Hematopoietic multipotent progenitor cell treated with erythropoietin and hydrocortisone succinate and interleukin-3 and kit ligand, for 15 days (in vitro differentiated cells): ENCODE data around the gene TMX1.

Experiments used
- DNase-seq: peaks from one replicate; pipeline ENCODE4 v3.0.0-alpha.2; 2015; ENCODE audit warnings: low spot score

TMX1 gene

GRCh38 chr14:51242545-51243490, 2.8 kb downstream of the TMX1 start:
- no peak for DNase-seq

- DNase-seq, result no peak
Measured at GRCh38 chr14:51244591-51244990, 4.5 kb downstream of the TMX1 start.

- no peak for DNase-seq
Measured at GRCh38 chr14:51246032-51246431, 6.0 kb downstream of the TMX1 start.

- DNase-seq, result no peak
Measured at GRCh38 chr14:51248016-51248987, 8.3 kb downstream of the TMX1 start.

- DNase-seq, result no peak
Measured at GRCh38 chr14:51251486-51251885, 11.4 kb downstream of the TMX1 start.

GRCh38 chr14:51253880-51254279, 13.8 kb downstream of the TMX1 start:
- DNase-seq, result no peak

GRCh38 chr14:51258280-51258679, 18.2 kb downstream of the TMX1 start:
- DNase-seq, result no peak

GRCh38 chr14:51258788-51259187, 18.7 kb downstream of the TMX1 start:
- DNase-seq, result no peak

GRCh38 chr14:51260225-51260624, 20.2 kb downstream of the TMX1 start:
- no peak for DNase-seq

- no peak for DNase-seq
Measured at GRCh38 chr14:51261151-51261550, 21.1 kb downstream of the TMX1 start.

- no peak for DNase-seq
Measured at GRCh38 chr14:51262868-51263267, 22.8 kb downstream of the TMX1 start.

- DNase-seq, result no peak
Measured at GRCh38 chr14:51269634-51270033, 29.6 kb downstream of the TMX1 start.

- DNase-seq, result no peak
Measured at GRCh38 chr14:51276605-51277004, 36.6 kb downstream of the TMX1 start.

GRCh38 chr14:51277753-51278415, 37.8 kb downstream of the TMX1 start:
- no peak for DNase-seq

GRCh38 chr14:51282517-51282916, 42.5 kb downstream of the TMX1 start:
- no peak for DNase-seq

- DNase-seq, result peak; percentile 57
Measured at GRCh38 chr14:51283402-51284085, 43.5 kb downstream of the TMX1 start.

GRCh38 chr14:51284241-51284640, 44.2 kb downstream of the TMX1 start:
- no peak for DNase-seq

- no peak for DNase-seq
Measured at GRCh38 chr14:51285120-51285519, 45.1 kb downstream of the TMX1 start.

GRCh38 chr14:51289169-51289568, 49.1 kb downstream of the TMX1 start:
- no peak for DNase-seq

- DNase-seq, result no peak
Measured at GRCh38 chr14:51290132-51290531, 50.1 kb downstream of the TMX1 start.

- no peak for DNase-seq
Measured at GRCh38 chr14:51291016-51291415, 51.0 kb downstream of the TMX1 start.
